Keratinocyte (primary cell): ENCODE measurements around the gene DEFB116.

Experiments used
- EZH2 ChIP-seq: IDR thresholded peaks from one replicate; pipeline ENCODE4 v1.6.1; 2012; ENCODE audit warnings: inconsistent platforms, mild to moderate bottlenecking, low read length, moderate library complexity
- TF ChIP-seq, protein P1 (sequence below), 3 experiments: IDR thresholded peaks in 1 of 3; conservative IDR thresholded peaks in 1 of 3; optimal IDR thresholded peaks in 1 of 3; 2 replicates in 2 of 3; 3 replicates in 1 of 3; pipeline versions ENCODE3 to v1.5.1; 2011; ENCODE audit warnings: low read length in 3 of 3, mild to moderate bottlenecking in 3 of 3, moderate library complexity in 2 of 3, control low read depth in 1 of 3, inconsistent platforms in 1 of 3; ENCODE audit not compliant: insufficient read depth in 2 of 3; ENCODE audit errors: extremely low read depth in 1 of 3

GRCh38 chr20:31256959-31257358 lies 51.4 kb downstream of the DEFB116 start:
- TF ChIP-seq, protein P1, sequence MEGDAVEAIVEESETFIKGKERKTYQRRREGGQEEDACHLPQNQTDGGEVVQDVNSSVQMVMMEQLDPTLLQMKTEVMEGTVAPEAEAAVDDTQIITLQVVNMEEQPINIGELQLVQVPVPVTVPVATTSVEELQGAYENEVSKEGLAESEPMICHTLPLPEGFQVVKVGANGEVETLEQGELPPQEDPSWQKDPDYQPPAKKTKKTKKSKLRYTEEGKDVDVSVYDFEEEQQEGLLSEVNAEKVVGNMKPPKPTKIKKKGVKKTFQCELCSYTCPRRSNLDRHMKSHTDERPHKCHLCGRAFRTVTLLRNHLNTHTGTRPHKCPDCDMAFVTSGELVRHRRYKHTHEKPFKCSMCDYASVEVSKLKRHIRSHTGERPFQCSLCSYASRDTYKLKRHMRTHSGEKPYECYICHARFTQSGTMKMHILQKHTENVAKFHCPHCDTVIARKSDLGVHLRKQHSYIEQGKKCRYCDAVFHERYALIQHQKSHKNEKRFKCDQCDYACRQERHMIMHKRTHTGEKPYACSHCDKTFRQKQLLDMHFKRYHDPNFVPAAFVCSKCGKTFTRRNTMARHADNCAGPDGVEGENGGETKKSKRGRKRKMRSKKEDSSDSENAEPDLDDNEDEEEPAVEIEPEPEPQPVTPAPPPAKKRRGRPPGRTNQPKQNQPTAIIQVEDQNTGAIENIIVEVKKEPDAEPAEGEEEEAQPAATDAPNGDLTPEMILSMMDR (optimal IDR thresholded peaks at IDR 0.05 in 1 of 3, IDR thresholded peaks at IDR 0.05 in 1 of 3, conservative IDR thresholded peaks at IDR 0.05 in 1 of 3; ENCODE audit: extremely low read depth in 1 of 3, insufficient read depth in 2 of 3, low read length in 3 of 3) = no peak
- no peak for TF ChIP-seq EZH2
